Heart left ventricle (tissue), 16 donors: ENCODE measurements around the gene RNU1-4. TPM values are rescaled to one million over a fixed set of nuclear protein-coding genes. Genes with fewer than 3 reads are reported as not detected.
"Not testable (repeated sequence)": the region's sequence is repeated elsewhere in the genome, so short reads cannot be mapped to it uniquely, and the experiment has no call there.

ENCODE experiments used
- ATAC-seq, 4 donors: fragments of 200-7000 bp; cut with Tn5 transposase; one replicate each; pipeline ENCODE4 v1.9.1; 2020 to 2022; ENCODE audit warnings: moderate library complexity in 4 of 4, mild to moderate bottlenecking in 3 of 4, moderate number of reproducible peaks in 1 of 4
- DNase-seq, 5 donors: peaks; one replicate each; pipeline ENCODE4 v3.0.0-alpha.2; 2020
- H3K27ac ChIP-seq, 12 donors: fragments of 200-600 bp; sonication (generic) in 4 of 12; one replicate each; pipeline versions ENCODE4 v1.5.0 to v1.8.0; 2016 to 2022; ENCODE audit warnings: mild to moderate bottlenecking in 2 of 12
- H3K27me3 ChIP-seq, 9 donors: fragments of 200-600 bp; sonication (generic) in 2 of 9; one replicate each; pipeline versions ENCODE4 v1.5.1 to v1.8.0; 2016 to 2022; ENCODE audit warnings: mild to moderate bottlenecking in 3 of 9
- H3K36me3 ChIP-seq, 9 donors: fragments of 200-600 bp; sonication (generic) in 2 of 9; one replicate each; pipeline versions ENCODE4 v1.5.0 to v1.8.0; 2018 to 2022; ENCODE audit warnings: mild to moderate bottlenecking in 2 of 9
- H3K4me1 ChIP-seq, 12 donors: fragments of 200-600 bp; sonication (generic) in 4 of 12; one replicate each; pipeline versions ENCODE4 v1.5.0 to v1.8.0; 2016 to 2022; ENCODE audit warnings: mild to moderate bottlenecking in 3 of 12
- H3K4me3 ChIP-seq, 12 donors: fragments of 200-600 bp; sonication (generic) in 4 of 12; one replicate each; pipeline versions ENCODE4 v1.5.0 to v1.8.0; 2017 to 2022; ENCODE audit warnings: mild to moderate bottlenecking in 9 of 12, moderate library complexity in 4 of 12
- H3K9me3 ChIP-seq, 12 donors: fragments of 200-600 bp; sonication (generic) in 4 of 12; one replicate each; pipeline versions ENCODE4 v1.5.0 to v1.8.0; 2016 to 2022; ENCODE audit warnings: mild to moderate bottlenecking in 1 of 12
- CTCF ChIP-seq, 12 donors: fragments of 200-600 bp; sonication (generic) in 4 of 12; IDR thresholded peaks; one replicate each; pipeline versions ENCODE4 v1.5.0 to v1.8.0; 2018 to 2022; ENCODE audit warnings: antibody characterized with exemption in 12 of 12, mild to moderate bottlenecking in 5 of 12
- WGBS, 4 donors: extraction: QIAGEN DNeasy Blood & Tissue Kit in 2 of 4; methylation state at CpG; one replicate each; pipeline versions ENCODE4 v1.1.5 to v1.1.7; 2013 to 2018; 5-methylcytosine and 5-hydroxymethylcytosine counted together
- intact Hi-C, 10 donors: fragments of 100-400 bp; cut with DNase I; formaldehyde crosslinking; loops; one replicate each; pipeline versions ENCODE4 v1.11.1 to v1.14.2; 2022
- polyA plus RNA-seq, 2 donors: library from polyadenylated mRNA; stranded (reverse); fragments of 200-250 nt; gene quantifications; one replicate each; pipeline ENCODE4 v1.2.3, GENCODE V29; 2013
- total RNA-seq, 9 donors: library from RNA; depleted of rRNA in 2 of 9; stranded (reverse); fragments of >200 nt in 2 of 9; fragmentation: NEBNext Ultra II Directional in 3 of 9; extraction: Animal tissue kit (Norgen Biotek cat#: 25700) in 3 of 9; gene quantifications; one replicate each; pipeline versions ENCODE4 v1.1.0 to v1.2.4, GENCODE V29; 2016 to 2023
- donor health status: ischemic (EF 13 %, LVEDD 7.1; RV severe dilation, severe dysfunction).
- donor health status: healthy with polysubstance abuse.
- donor health status: DM: no; HTN: yes; CAD: no.
- donor health status: DM: no; HTN: no; CAD: no.
- donor health status: ischemic (EF 25% LVEDD 6.9; RV normal size, moderate dysfunction).
- donor health status: ischemic (EF 25% LVEDD 5.7; RV mildly dilated, moderate dysfunction).
- donor health status: healthy.
- donor health status: DM: yes; HTN: yes; CAD: no.
- donor health status: ischemic (EF 35%, LVEDD 5.7; RV mildly dilated, moderate dysfunction).
- donor health status: nonischemic (EF 11% LVEDD 7.7; RV severe dilation, severe dysfunction).
- donor health status: DM: yes; HTN: yes; CAD: no.
- donor health status: PGD.
- donor health status: ischemic (EF 29% LVEDD 5.4; RV normal size, mild dysfunction).
- donor health status: nonischemic (EF 23%, LVEDD 6.1; RV moderate dilation, normal function).

RNU1-4 gene
- total and polyA plus RNA-seq, 11 donors = 364 to 3,776 (median 2,470) TPM; not detected in 4

DNA sequence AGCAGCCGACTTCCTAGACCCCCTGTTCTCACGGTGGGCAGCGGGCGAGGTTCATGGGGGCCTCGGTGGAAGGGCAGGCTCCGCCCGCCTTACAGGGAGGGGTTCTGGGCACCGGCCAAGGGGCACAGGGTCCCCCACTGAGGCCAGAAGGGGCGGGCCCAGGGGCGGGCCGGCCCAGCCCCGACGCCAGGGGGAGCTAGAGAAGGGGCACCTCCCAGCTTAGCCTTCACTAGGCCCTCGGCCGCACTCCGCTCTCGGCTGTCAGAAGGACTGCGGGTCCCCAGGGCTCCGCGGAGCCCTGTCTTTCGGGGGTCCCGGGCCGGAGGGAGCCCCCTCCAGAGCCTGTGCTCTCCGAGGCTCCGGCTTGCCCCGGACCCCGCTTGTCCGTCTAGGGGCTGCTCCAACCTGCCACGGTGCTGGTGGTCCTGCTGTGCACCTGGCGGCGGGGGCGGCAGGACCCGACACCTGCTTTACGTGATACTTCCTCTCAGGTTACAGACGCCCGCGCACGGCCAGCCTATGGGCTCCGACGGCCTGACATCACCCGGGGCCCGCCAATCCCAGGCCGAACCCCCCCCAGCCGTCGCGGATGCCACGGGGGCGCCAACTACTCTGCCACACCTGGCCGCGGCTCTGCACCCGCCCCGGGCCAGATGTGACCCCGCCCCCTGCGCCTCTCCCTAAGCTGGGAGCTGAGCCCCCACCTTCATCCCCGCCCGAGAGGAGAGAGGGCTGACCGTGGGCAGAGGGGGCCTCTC is 40.0 kb upstream of the RNU1-4 start:
- ATAC-seq = not testable (repeated sequence)

DNA sequence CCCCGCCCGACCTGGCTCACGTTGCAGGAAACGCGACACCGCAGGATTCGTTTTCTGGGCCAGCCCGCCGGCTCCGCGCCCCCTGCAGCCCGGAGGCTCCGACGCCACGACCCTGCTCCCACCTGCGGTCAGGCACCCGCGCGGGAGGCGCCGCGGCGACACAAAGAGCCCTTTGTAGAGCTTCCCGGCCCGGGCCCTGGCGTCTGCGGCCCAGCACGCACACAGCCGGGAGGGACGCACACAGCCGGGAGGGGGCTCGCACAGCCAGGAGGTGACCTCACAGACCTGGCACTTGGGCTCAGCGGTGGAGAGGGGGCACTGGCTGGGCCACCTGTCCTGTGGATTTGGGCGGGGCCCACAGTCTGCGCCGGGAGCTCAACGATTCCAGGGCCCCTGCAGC is 39.1 kb upstream of the RNU1-4 start:
- H3K36me3 ChIP-seq, H3K27ac ChIP-seq, ATAC-seq, DNase-seq, H3K4me1 ChIP-seq, H3K9me3 ChIP-seq, intact Hi-C loops, H3K4me3 ChIP-seq: not testable (repeated sequence)
- WGBS, 4 donors = 8 to 17% methylated on average over 6 to 10 of the region's 37 CpGs; no CpG with 5 or more reads in 2 of the 4 donors
- peaks cover 0 to 11% (median 3%) of the 10 kb centered on the region in 9 donors for H3K27me3 ChIP-seq

More for the DNA sequence above, 40.0 kb upstream of the RNU1-4 start:
- H3K9me3 ChIP-seq, H3K36me3 ChIP-seq, DNase-seq, H3K4me1 ChIP-seq, H3K27ac ChIP-seq, H3K4me3 ChIP-seq, intact Hi-C loops: not testable (repeated sequence)
- H3K27me3 ChIP-seq = peaks cover 0 to 11% (median 3%) of the 10 kb centered on the region in 9 donors
- 0 to 6% methylated on average over 6 to 10 of the region's 57 CpGs; no CpG with 5 or more reads in 2 of the 4 donors for WGBS, 4 donors

DNA sequence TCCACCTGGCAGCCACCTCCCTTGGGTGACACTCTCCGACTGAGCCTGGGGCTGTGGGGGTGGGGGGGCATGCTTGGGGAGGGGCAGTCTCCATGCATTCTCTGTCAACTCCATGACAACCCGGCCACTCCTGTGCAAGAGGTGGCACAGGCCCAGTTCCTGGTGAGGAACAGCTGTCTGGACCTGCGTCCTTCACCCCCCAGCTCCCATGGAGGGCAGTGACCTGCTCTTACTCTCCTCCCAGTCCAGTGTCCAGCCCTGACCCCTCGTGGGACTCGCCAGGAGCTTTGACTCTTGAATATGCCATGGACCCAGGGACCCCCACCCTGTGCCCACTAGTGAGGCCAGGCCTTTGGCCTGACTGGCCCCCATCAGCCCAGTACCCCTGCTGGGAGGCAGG is 38.0 kb upstream of the RNU1-4 start:
- H3K36me3 ChIP-seq, H3K4me3 ChIP-seq, H3K27ac ChIP-seq, intact Hi-C loops, ATAC-seq, H3K4me1 ChIP-seq, H3K27me3 ChIP-seq, DNase-seq, H3K9me3 ChIP-seq: not testable (repeated sequence)
- 61 to 95% methylated on average over 2 to 3 of the region's 5 CpGs; no CpG with 5 or more reads in 2 of the 4 donors for WGBS, 4 donors

DNA sequence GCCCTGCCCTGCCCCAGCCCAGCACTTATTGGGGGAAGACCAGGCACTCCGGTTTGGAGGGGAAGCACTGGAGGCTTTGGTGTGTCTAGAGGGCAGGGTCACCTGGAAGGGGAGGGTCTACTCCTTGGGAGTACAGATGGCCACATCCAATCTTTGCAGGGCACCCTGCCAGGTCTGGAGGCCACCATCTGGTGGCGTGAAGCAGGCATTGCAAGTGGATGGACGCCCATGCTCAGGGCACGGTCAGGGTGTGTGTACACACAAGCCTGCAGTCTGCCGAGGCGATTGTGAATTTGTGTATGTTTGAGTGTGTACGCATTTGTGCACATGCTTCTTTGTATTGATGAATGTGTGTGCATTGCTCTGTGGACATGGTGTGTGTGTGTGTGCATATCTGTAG is 37.2 kb upstream of the RNU1-4 start:
- H3K27ac ChIP-seq, H3K36me3 ChIP-seq, DNase-seq, H3K4me1 ChIP-seq, intact Hi-C loops, H3K9me3 ChIP-seq, H3K4me3 ChIP-seq, H3K27me3 ChIP-seq: not testable (repeated sequence)
- TF ChIP-seq CTCF (IDR thresholded peaks at IDR 0.05) = peak in 3 of 12 donors; percentile 14 to 33 (median 20)
- 15 to 78% methylated on average over 1 of the region's 7 CpGs; no CpG with 5 or more reads in 2 of the 4 donors for WGBS, 4 donors
- peak; percentile 41 to 69 (median 65) for ATAC-seq

DNA sequence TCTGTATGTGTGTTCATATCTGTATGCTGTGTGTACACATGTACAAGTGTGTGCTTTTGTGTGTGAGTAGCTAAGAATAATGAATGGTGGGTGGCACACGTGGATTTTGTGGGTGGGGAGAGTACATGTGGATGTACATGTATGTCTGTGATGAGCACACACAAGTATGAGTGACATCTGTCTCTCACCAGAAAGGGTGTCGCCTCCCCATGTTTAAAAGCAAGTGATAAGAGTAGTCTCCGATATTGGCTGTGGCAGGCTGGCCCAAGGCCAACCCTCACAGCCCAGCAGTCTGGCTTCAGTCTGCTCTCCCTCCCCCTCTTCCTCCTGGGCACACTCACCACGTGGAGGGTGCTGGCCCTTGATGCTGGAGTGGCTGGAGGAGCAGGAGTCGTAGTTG is 36.7 kb upstream of the RNU1-4 start:
- DNase-seq, H3K4me1 ChIP-seq, H3K4me3 ChIP-seq, intact Hi-C loops, H3K36me3 ChIP-seq, H3K9me3 ChIP-seq, H3K27ac ChIP-seq, H3K27me3 ChIP-seq: not testable (repeated sequence)
- peak; percentile 39 to 79 (median 56) for ATAC-seq
- WGBS, 4 donors = 13 to 27% (median 22%) methylated on average over 2 to 3 of the region's 5 CpGs

GRCh38 chr1:16704076-16704475 is 36.2 kb upstream of the RNU1-4 start:
- DNase-seq, H3K4me3 ChIP-seq, H3K4me1 ChIP-seq, ATAC-seq, H3K36me3 ChIP-seq, H3K9me3 ChIP-seq, H3K27ac ChIP-seq, H3K27me3 ChIP-seq, intact Hi-C loops: not testable (repeated sequence)
- 60 to 90% (median 87%) methylated on average over 2 to 7 of the region's 13 CpGs; no CpG with 5 or more reads in 1 of the 4 donors for WGBS, 4 donors

- WGBS, 4 donors = 84 to 97% (median 93%) methylated on average over 5 to 12 of the region's 16 CpGs; no CpG with 5 or more reads in 1 of the 4 donors
Observed at GRCh38 chr1:16704502-16705100, 35.7 kb upstream of the RNU1-4 start.

GRCh38 chr1:16706302-16706701 is 34.0 kb upstream of the RNU1-4 start:
- H3K27me3 ChIP-seq, intact Hi-C loops, H3K4me1 ChIP-seq, ATAC-seq, H3K4me3 ChIP-seq, H3K9me3 ChIP-seq, H3K36me3 ChIP-seq, H3K27ac ChIP-seq, DNase-seq: not testable (repeated sequence)
- 72 to 92% (median 85%) methylated on average over 4 to 6 of the region's 6 CpGs for WGBS, 4 donors

More at GRCh38 chr1:16704502-16705100, 35.7 kb upstream of the RNU1-4 start:
- H3K27ac ChIP-seq, H3K36me3 ChIP-seq, H3K4me3 ChIP-seq, ATAC-seq, H3K4me1 ChIP-seq, H3K27me3 ChIP-seq, H3K9me3 ChIP-seq, DNase-seq, intact Hi-C loops: not testable (repeated sequence)
